Muscle of leg (tissue), 16 donors: ENCODE data around the gene TNFSF9. TPM values are rescaled to one million over a fixed set of nuclear protein-coding genes. Genes with fewer than 3 reads are reported as not detected.
A peak's percentile ranks its signal among the peaks of the same experiment; 100 is the strongest.

Experiments used
- DNase-seq: peaks from one replicate; pipeline ENCODE4 v3.0.0; 2013
- H3K27ac ChIP-seq: one replicate; pipeline ENCODE4 v1.5.1; 2013; ENCODE audit warnings: mild to moderate bottlenecking, low read length, control low read depth
- H3K27me3 ChIP-seq: one replicate; pipeline ENCODE4 v1.6.1; 2013; ENCODE audit warnings: low read length; ENCODE audit not compliant: control insufficient read depth, insufficient read depth
- H3K36me3 ChIP-seq: one replicate; pipeline ENCODE4 v1.6.1; 2013; ENCODE audit warnings: low read length; ENCODE audit not compliant: control insufficient read depth, insufficient read depth
- H3K4me1 ChIP-seq: one replicate; pipeline ENCODE4 v1.6.1; 2013; ENCODE audit warnings: low read length; ENCODE audit not compliant: control insufficient read depth, insufficient read depth
- H3K4me3 ChIP-seq: one replicate; pipeline ENCODE4 v1.5.1; 2013; ENCODE audit warnings: low read length, control low read depth
- H3K9me3 ChIP-seq: replicated peaks from 2 replicates; pipeline ENCODE4 v1.6.1; 2013; ENCODE audit warnings: low read depth, low read length; ENCODE audit not compliant: control insufficient read depth
- WGBS: methylation state at CpG from one replicate; pipeline ENCODE4 v1.1.5; 2013; ENCODE audit warnings: missing lambda C conversion rate; ENCODE audit not compliant: insufficient coverage; 5-methylcytosine and 5-hydroxymethylcytosine counted together
- long read RNA-seq, 11 donors: transcript quantifications; one replicate each; lab custom pipeline, GENCODE V29; 2026
- polyA plus RNA-seq, 8 donors: library from polyadenylated mRNA; unstranded; fragments of 120-200 nt; gene quantifications; one replicate each; pipeline versions ENCODE4 v1.2.1 to v1.2.3, GENCODE V29; 2013; ENCODE audit warnings: inconsistent platforms in 1 of 8, low replicate concordance in 1 of 8; ENCODE audit not compliant: insufficient read length in 8 of 8, insufficient read depth in 1 of 8
- total RNA-seq: library from RNA; stranded (reverse); fragments of 120-200 nt; gene quantifications from one replicate; pipeline ENCODE4 v1.2.4, GENCODE V29; 2013

TNFSF9 gene
- total RNA-seq (1.0 TPM), polyA plus RNA-seq (1 to 10 TPM in 2 of 8 donors, under 1 TPM in 6; 0.23 to 1.3 (median 0.93) TPM)
- long read RNA-seq, donor 1: 0 reads
- long read RNA-seq, donor 2: 0 reads
- long read RNA-seq, donor 3, partial matches to known transcripts: 0 of 1 reads
- long read RNA-seq, donor 3, other reads (novel, unspliced or antisense): 0 of 1 reads
- long read RNA-seq, donor 4: 0 reads
- long read RNA-seq, donor 5, partial matches to known transcripts: 0 of 1 reads
- long read RNA-seq, donor 5, other reads (novel, unspliced or antisense): 0 of 1 reads
- long read RNA-seq, donor 6: 0 reads
- long read RNA-seq, donor 7: 0 reads
- long read RNA-seq, donor 8: 0 reads
- long read RNA-seq, donor 9: 0 reads
- long read RNA-seq, donor 10: 0 reads
- long read RNA-seq, donor 11: 0 reads

- DNase-seq: peak; percentile 96
- H3K27me3 ChIP-seq: peaks cover 32% of the 10 kb centered on the region
- peak within 1 kb of the TSS; percentile 93 for H3K27ac ChIP-seq
- H3K9me3 ChIP-seq: no peaks in the 10 kb centered on the region
- WGBS: under 1% methylated on average over 43 of the region's 44 CpGs
- peak within 1 kb of the TSS; percentile 56 for H3K4me3 ChIP-seq
- no peaks in the 10 kb centered on the region for H3K36me3 ChIP-seq
- peaks cover 43% of the 10 kb centered on the region for H3K4me1 ChIP-seq
Measured at GRCh38 chr19:6530386-6531162, at the start of gene TNFSF9. Gene TNFSF9 (plus strand): TSS chr19:6531026. CDS start chr19:6531037, 11 bp downstream.

- WGBS: 37% methylated on average over 14 of the region's 24 CpGs
- H3K36me3 ChIP-seq: no peaks in the 10 kb centered on the region
- H3K27me3 ChIP-seq: peaks cover 18% of the 10 kb centered on the region
- peak within 1 kb of the TSS; percentile 22 for H3K4me3 ChIP-seq
- no peak within 1 kb of the TSS for H3K27ac ChIP-seq
- no peaks in the 10 kb centered on the region for H3K9me3 ChIP-seq
- DNase-seq: no peak
- peaks cover 6% of the 10 kb centered on the region for H3K4me1 ChIP-seq
Measured at GRCh38 chr19:6481541-6482342, 49.1 kb upstream of the TNFSF9 start, which contains the start of gene DENND1C. Gene DENND1C (minus strand): TSS chr19:6481787. CDS start chr19:6481695, 92 bp downstream.

GRCh38 chr19:6482343-6482686 is 48.5 kb upstream of the TNFSF9 start:
- DNase-seq: no peak
- Histone ChIP-seq H3K36me3 (no peaks in the 10 kb centered on the region), H3K27ac (no peak overlapping the region), H3K9me3 (no peaks in the 10 kb centered on the region), H3K27me3 (peaks cover 13% of the 10 kb centered on the region), H3K4me1 (peaks cover 2% of the 10 kb centered on the region), H3K4me3 (no peak overlapping the region)
- WGBS: 100% methylated on average over 2 of the region's 8 CpGs

DNA sequence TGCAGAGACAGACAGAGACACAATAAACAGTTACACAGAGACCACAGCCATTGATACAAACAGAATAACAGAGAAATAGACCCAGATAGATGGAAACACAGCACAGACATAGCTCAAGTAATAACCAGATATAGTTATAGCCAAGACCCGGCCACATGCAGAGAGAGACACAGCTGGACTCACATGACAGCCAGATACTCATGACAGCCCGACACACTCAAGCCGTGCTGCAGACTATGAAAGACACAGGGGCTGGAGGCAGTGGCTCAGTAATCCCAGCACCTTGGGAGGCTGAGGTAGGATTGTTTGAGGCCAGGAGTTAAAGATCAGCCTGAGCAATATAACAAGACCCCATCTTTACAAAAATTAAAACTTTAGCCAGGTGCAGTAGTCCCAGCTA is 47.6 kb upstream of the TNFSF9 start:
- WGBS: 40% methylated on average over 3 of the region's 3 CpGs
- DNase-seq: no peak
- H3K4me3 ChIP-seq: no peak overlapping the region
- H3K27ac ChIP-seq: no peak overlapping the region
- H3K4me1 ChIP-seq: peaks cover 2% of the 10 kb centered on the region
- H3K27me3 ChIP-seq: peaks cover 10% of the 10 kb centered on the region
- H3K36me3 ChIP-seq: no peaks in the 10 kb centered on the region
- H3K9me3 ChIP-seq: no peaks in the 10 kb centered on the region

GRCh38 chr19:6484230-6484629 is 46.6 kb upstream of the TNFSF9 start:
- H3K9me3 ChIP-seq: no peaks in the 10 kb centered on the region
- H3K4me1 ChIP-seq: peaks cover 2% of the 10 kb centered on the region
- H3K27ac ChIP-seq: no peak overlapping the region
- DNase-seq: no peak
- no peaks in the 10 kb centered on the region for H3K36me3 ChIP-seq
- no peak overlapping the region for H3K4me3 ChIP-seq
- WGBS: 80% methylated on average over 1 of the region's 8 CpGs
- H3K27me3 ChIP-seq: peaks cover 5% of the 10 kb centered on the region

- peaks cover 2% of the 10 kb centered on the region for H3K4me1 ChIP-seq
- no peaks in the 10 kb centered on the region for H3K9me3 ChIP-seq
- no peaks in the 10 kb centered on the region for H3K36me3 ChIP-seq
- H3K27ac ChIP-seq: no peak overlapping the region
- H3K4me3 ChIP-seq: no peak overlapping the region
- 100% methylated on average over 2 of the region's 7 CpGs for WGBS
- DNase-seq: no peak
- no peaks in the 10 kb centered on the region for H3K27me3 ChIP-seq
Measured at GRCh38 chr19:6484831-6485230, 46.0 kb upstream of the TNFSF9 start.

DNA sequence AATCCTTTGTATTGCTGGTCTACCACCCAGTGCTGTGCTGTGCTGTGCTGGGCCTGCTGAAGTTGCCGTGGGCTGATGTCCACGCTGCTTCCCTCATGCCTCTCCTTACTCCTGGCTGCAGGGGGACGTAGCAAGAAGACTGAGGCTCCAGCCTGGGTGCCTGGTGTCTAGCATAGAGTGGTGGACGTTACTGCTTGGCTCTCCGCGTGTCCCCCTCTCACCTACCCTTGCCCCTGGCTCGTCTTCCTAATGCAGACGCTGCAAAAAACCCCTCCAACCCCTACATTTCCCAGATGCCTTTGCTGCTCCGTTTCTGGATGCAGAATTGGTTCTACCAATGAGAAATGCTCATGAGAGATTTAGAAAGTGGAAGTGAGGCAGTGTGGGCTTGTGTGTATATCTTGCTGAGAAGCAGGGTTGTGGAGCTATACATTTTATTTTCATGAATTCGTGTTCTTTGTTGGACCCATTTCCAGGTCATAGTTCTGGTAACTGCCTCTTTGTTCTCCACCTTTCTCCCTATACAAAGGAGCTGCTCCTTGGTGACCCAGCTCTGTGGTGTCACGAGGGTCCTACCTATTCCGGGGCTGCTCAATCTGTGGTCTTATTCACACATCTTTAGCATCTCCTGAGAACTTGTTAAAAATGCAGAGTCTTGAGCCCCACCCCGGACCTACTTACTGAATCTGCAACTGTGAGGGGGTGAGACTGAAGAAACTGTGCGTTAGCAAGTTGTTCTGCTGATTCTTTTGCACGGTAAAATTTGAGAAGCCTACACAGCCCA is 41.4 kb upstream of the TNFSF9 start:
- Histone ChIP-seq H3K36me3 (no peaks in the 10 kb centered on the region), H3K4me1 (no peaks in the 10 kb centered on the region), H3K4me3 (no peak overlapping the region), H3K27ac (no peak overlapping the region), H3K27me3 (no peaks in the 10 kb centered on the region), H3K9me3 (no peaks in the 10 kb centered on the region)
- DNase-seq: no peak
- 47% methylated on average over 2 of the region's 15 CpGs for WGBS

- Histone ChIP-seq H3K9me3 (no peaks in the 10 kb centered on the region), H3K4me3 (no peak overlapping the region), H3K27ac (no peak overlapping the region), H3K4me1 (no peaks in the 10 kb centered on the region), H3K27me3 (no peaks in the 10 kb centered on the region), H3K36me3 (no peaks in the 10 kb centered on the region)
- no peak for DNase-seq
- 63% methylated on average over 1 of the region's 2 CpGs for WGBS
Measured at GRCh38 chr19:6490134-6490533, 40.7 kb upstream of the TNFSF9 start.

GRCh38 chr19:6491802-6492592 is 38.8 kb upstream of the TNFSF9 start:
- Histone ChIP-seq H3K36me3 (no peaks in the 10 kb centered on the region), H3K27me3 (no peaks in the 10 kb centered on the region), H3K4me3 (no peak overlapping the region), H3K4me1 (no peaks in the 10 kb centered on the region), H3K27ac (no peak overlapping the region), H3K9me3 (no peaks in the 10 kb centered on the region)
- no CpG with 5 or more reads among the region's 4 CpGs for WGBS
- DNase-seq: no peak
